Measurements from ENCODE around the gene TRANK1.

- TF ChIP-seq CTCF (conservative IDR thresholded peaks at IDR 0.05; ENCODE audit: low read depth, low read length), result no peak
- TF ChIP-seq EZH2 (IDR thresholded peaks at IDR 0.05; ENCODE audit: borderline replicate concordance, low read depth, low read length, poor library complexity, severe bottlenecking), result no peak
These were observed 140.4 kb downstream of the TRANK1 start for GRCh38 chr3:36804295-36805055.
